ENCODE results near the gene PSMC3.

The PSMC3 gene

GRCh38 chr11:47443817-47444216 is 17.6 kb upstream of the PSMC3 start:
- H3K27ac ChIP-seq (ENCODE audit: poor library complexity, severe bottlenecking) = no peak overlapping the region
- TF ChIP-seq CTCF (IDR thresholded peaks at IDR 0.05; ENCODE audit: poor library complexity, severe bottlenecking) = no peak
- H3K36me3 ChIP-seq (ENCODE audit: low read depth) = no peaks in the 10 kb centered on the region
- no peaks in the 10 kb centered on the region for H3K27me3 ChIP-seq (ENCODE audit: insufficient read depth, poor library complexity, severe bottlenecking)
- DNase-seq (ENCODE audit: low spot score) (no peak), ATAC-seq (ENCODE audit: low read depth) (no peak)
- no peaks in the 10 kb centered on the region for H3K4me1 ChIP-seq (ENCODE audit: insufficient read depth, poor library complexity, severe bottlenecking)
- no peak overlapping the region for H3K4me3 ChIP-seq (ENCODE audit: severe bottlenecking)
- H3K9me3 ChIP-seq (ENCODE audit: severe bottlenecking) = no peaks in the 10 kb centered on the region

- H3K9me3 ChIP-seq (ENCODE audit: severe bottlenecking) = no peaks in the 10 kb centered on the region
- H3K27ac ChIP-seq (ENCODE audit: poor library complexity, severe bottlenecking) = no peak overlapping the region
- no peak for TF ChIP-seq CTCF (IDR thresholded peaks at IDR 0.05; ENCODE audit: poor library complexity, severe bottlenecking)
- no peaks in the 10 kb centered on the region for H3K27me3 ChIP-seq (ENCODE audit: insufficient read depth, poor library complexity, severe bottlenecking)
- no peaks in the 10 kb centered on the region for H3K36me3 ChIP-seq (ENCODE audit: low read depth)
- no peaks in the 10 kb centered on the region for H3K4me1 ChIP-seq (ENCODE audit: insufficient read depth, poor library complexity, severe bottlenecking)
- no peak overlapping the region for H3K4me3 ChIP-seq (ENCODE audit: severe bottlenecking)
- no peak for DNase-seq (ENCODE audit: low spot score)
- ATAC-seq (ENCODE audit: low read depth) = peak; percentile 61
These were observed 16.9 kb upstream of the PSMC3 start for GRCh38 chr11:47443028-47443700.

- H3K4me3 ChIP-seq (ENCODE audit: severe bottlenecking) = no peak overlapping the region
- ATAC-seq (ENCODE audit: low read depth) = no peak
- no peak overlapping the region for H3K27ac ChIP-seq (ENCODE audit: poor library complexity, severe bottlenecking)
- H3K36me3 ChIP-seq (ENCODE audit: low read depth) = no peaks in the 10 kb centered on the region
- TF ChIP-seq CTCF (IDR thresholded peaks at IDR 0.05; ENCODE audit: poor library complexity, severe bottlenecking) = no peak
- no peaks in the 10 kb centered on the region for H3K27me3 ChIP-seq (ENCODE audit: insufficient read depth, poor library complexity, severe bottlenecking)
- H3K9me3 ChIP-seq (ENCODE audit: severe bottlenecking) = no peaks in the 10 kb centered on the region
- DNase-seq (ENCODE audit: low spot score) = no peak
- H3K4me1 ChIP-seq (ENCODE audit: insufficient read depth, poor library complexity, severe bottlenecking) = no peaks in the 10 kb centered on the region
These were observed 16.3 kb upstream of the PSMC3 start for GRCh38 chr11:47442514-47442913.

GRCh38 chr11:47441421-47441820 is 15.2 kb upstream of the PSMC3 start:
- H3K27me3 ChIP-seq (ENCODE audit: insufficient read depth, poor library complexity, severe bottlenecking) = no peaks in the 10 kb centered on the region
- no peak for DNase-seq (ENCODE audit: low spot score)
- no peak for TF ChIP-seq CTCF (IDR thresholded peaks at IDR 0.05; ENCODE audit: poor library complexity, severe bottlenecking)
- no peaks in the 10 kb centered on the region for H3K9me3 ChIP-seq (ENCODE audit: severe bottlenecking)
- no peaks in the 10 kb centered on the region for H3K4me1 ChIP-seq (ENCODE audit: insufficient read depth, poor library complexity, severe bottlenecking)
- no peaks in the 10 kb centered on the region for H3K36me3 ChIP-seq (ENCODE audit: low read depth)
- ATAC-seq (ENCODE audit: low read depth) = no peak
- H3K27ac ChIP-seq (ENCODE audit: poor library complexity, severe bottlenecking) = no peak overlapping the region
- H3K4me3 ChIP-seq (ENCODE audit: severe bottlenecking) = no peak overlapping the region

GRCh38 chr11:47440054-47440476 is 13.8 kb upstream of the PSMC3 start:
- Histone ChIP-seq H3K27ac (ENCODE audit: poor library complexity, severe bottlenecking) (no peak overlapping the region), H3K9me3 (ENCODE audit: severe bottlenecking) (no peaks in the 10 kb centered on the region), H3K27me3 (ENCODE audit: insufficient read depth, poor library complexity, severe bottlenecking) (no peaks in the 10 kb centered on the region), H3K4me3 (ENCODE audit: severe bottlenecking) (no peak overlapping the region), H3K4me1 (ENCODE audit: insufficient read depth, poor library complexity, severe bottlenecking) (no peaks in the 10 kb centered on the region), H3K36me3 (ENCODE audit: low read depth) (no peaks in the 10 kb centered on the region)
- ATAC-seq (ENCODE audit: low read depth) = no peak
- no peak for DNase-seq (ENCODE audit: low spot score)
- TF ChIP-seq CTCF (IDR thresholded peaks at IDR 0.05; ENCODE audit: poor library complexity, severe bottlenecking) = no peak
